Esophagus squamous epithelium (tissue), 4 donors: ENCODE results near the gene CHIT1.

Experiments used
- CTCF ChIP-seq, 6 experiments: fragments of 450-650 bp in 4 of 6; fragments of 200-600 bp in 2 of 6; sonication (generic) in 2 of 6; IDR thresholded peaks; one replicate each; pipeline ENCODE4 v1.5.1; 2016 to 2019; ENCODE audit warnings: antibody characterized with exemption in 6 of 6, mild to moderate bottlenecking in 4 of 6, moderate library complexity in 4 of 6
- POLR2A ChIP-seq, 4 donors: fragments of 450-650 bp; IDR thresholded peaks; one replicate each; pipeline ENCODE4 v1.6.1; 2017; ENCODE audit warnings: antibody characterized with exemption in 4 of 4, mild to moderate bottlenecking in 4 of 4, moderate library complexity in 3 of 4

GRCh38 chr1:203225071-203225470 is 4.4 kb downstream of the CHIT1 start:
- no peak for TF ChIP-seq POLR2A (IDR thresholded peaks at IDR 0.05)
- TF ChIP-seq CTCF (IDR thresholded peaks at IDR 0.05), result no peak
